Osteoblast (primary cell): ENCODE data around the gene CDH6. TPM values are rescaled to one million over a fixed set of nuclear protein-coding genes. Genes with fewer than 3 reads are reported as not detected.

Source experiments
- DNase-seq: peaks from one replicate; pipeline ENCODE4 v3.0.0; 2011; ENCODE audit warnings: low spot score, mixed read lengths; ENCODE audit not compliant: insufficient read length; ENCODE audit errors: missing footprints
- H2AFZ ChIP-seq: 2 replicates; pipeline ENCODE4 v1.6.0; 2011; ENCODE audit warnings: mild to moderate bottlenecking, low read length
- H3K27ac ChIP-seq: 2 replicates; pipeline ENCODE4 v1.5.1; 2011; ENCODE audit warnings: mild to moderate bottlenecking, low read depth, low read length, moderate library complexity
- H3K27me3 ChIP-seq: 2 replicates; pipeline ENCODE4 v1.6.0; 2012; ENCODE audit warnings: mild to moderate bottlenecking, control low read depth, inconsistent platforms, low read length, moderate library complexity; ENCODE audit not compliant: insufficient read depth
- H3K36me3 ChIP-seq: 2 replicates; pipeline ENCODE4 v1.5.1; 2011; ENCODE audit warnings: mild to moderate bottlenecking, low read length, control low read depth, moderate library complexity; ENCODE audit not compliant: insufficient read depth
- H3K4me1 ChIP-seq: 2 replicates; pipeline ENCODE4 v1.5.1; 2011; ENCODE audit warnings: mild to moderate bottlenecking, low read length, control low read depth, moderate library complexity; ENCODE audit not compliant: insufficient read depth
- H3K4me2 ChIP-seq: 2 replicates; pipeline ENCODE4 v1.6.0; 2011; ENCODE audit warnings: mild to moderate bottlenecking, low read length; ENCODE audit not compliant: insufficient read depth
- H3K4me3 ChIP-seq: fragments of 200-600 bp; sonication (generic); 3 replicates; pipeline ENCODE4 v1.5.1; 2012; ENCODE audit warnings: mild to moderate bottlenecking, low read length, inconsistent platforms; ENCODE audit not compliant: insufficient read depth
- H3K79me2 ChIP-seq: 2 replicates; pipeline ENCODE4 v1.6.0; 2012; ENCODE audit warnings: mild to moderate bottlenecking, low read length, control low read depth, inconsistent platforms; ENCODE audit not compliant: insufficient read depth
- H3K9me3 ChIP-seq: 2 replicates; pipeline ENCODE4 v1.5.1; 2011; ENCODE audit warnings: low read depth, low read length, control low read depth
- H4K20me1 ChIP-seq: 2 replicates; pipeline ENCODE4 v1.6.0; 2012; ENCODE audit warnings: mild to moderate bottlenecking, low read length, control low read depth; ENCODE audit not compliant: insufficient read depth
- total RNA-seq: library from RNA; depleted of rRNA; stranded (reverse); fragments of >200 nt; gene quantifications from 2 replicates; pipeline ENCODE4 v1.2.3, GENCODE V29; 2012
- TF ChIP-seq, protein P1 (sequence below): IDR thresholded peaks from 2 replicates; pipeline ENCODE4 v1.5.1; 2011; ENCODE audit warnings: mild to moderate bottlenecking, low read depth, low read length, moderate library complexity; ENCODE audit errors: extremely low read depth

CDH6 gene
- total RNA-seq, 1 donor = 16.3 TPM

DNA sequence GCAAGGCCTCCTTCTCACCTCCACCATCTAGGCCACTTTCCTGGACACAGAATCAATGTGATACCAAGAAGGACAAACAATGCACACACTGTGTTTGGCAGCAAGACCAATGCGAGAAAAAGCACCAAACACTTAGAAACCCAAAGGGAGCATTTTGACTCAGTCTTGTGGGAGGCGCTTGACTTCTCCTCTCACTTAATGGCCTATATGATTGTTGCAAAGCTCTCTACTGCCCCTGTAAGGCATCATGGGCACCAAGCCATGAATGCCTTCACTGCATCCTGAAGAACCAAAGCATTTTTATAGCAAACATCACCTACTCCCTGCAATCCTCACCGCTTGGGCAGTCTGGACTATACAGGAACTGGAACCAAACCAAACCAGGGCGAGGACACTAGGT is 57.5 kb downstream of the CDH6 start:
- TF ChIP-seq, protein P1, sequence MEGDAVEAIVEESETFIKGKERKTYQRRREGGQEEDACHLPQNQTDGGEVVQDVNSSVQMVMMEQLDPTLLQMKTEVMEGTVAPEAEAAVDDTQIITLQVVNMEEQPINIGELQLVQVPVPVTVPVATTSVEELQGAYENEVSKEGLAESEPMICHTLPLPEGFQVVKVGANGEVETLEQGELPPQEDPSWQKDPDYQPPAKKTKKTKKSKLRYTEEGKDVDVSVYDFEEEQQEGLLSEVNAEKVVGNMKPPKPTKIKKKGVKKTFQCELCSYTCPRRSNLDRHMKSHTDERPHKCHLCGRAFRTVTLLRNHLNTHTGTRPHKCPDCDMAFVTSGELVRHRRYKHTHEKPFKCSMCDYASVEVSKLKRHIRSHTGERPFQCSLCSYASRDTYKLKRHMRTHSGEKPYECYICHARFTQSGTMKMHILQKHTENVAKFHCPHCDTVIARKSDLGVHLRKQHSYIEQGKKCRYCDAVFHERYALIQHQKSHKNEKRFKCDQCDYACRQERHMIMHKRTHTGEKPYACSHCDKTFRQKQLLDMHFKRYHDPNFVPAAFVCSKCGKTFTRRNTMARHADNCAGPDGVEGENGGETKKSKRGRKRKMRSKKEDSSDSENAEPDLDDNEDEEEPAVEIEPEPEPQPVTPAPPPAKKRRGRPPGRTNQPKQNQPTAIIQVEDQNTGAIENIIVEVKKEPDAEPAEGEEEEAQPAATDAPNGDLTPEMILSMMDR = no peak
- Histone ChIP-seq H3K36me3 (no peaks in the 10 kb centered on the region), H3K4me2 (no peak overlapping the region), H3K4me3 (no peak overlapping the region), H3K4me1 (no peaks in the 10 kb centered on the region), H3K27me3 (no peaks in the 10 kb centered on the region), H3K79me2 (no peaks in the 10 kb centered on the region), H4K20me1 (no peaks in the 10 kb centered on the region), H3K9me3 (peaks cover 2% of the 10 kb centered on the region), H2AFZ (no peak overlapping the region), H3K27ac (no peak overlapping the region)
- no peak for DNase-seq

DNA sequence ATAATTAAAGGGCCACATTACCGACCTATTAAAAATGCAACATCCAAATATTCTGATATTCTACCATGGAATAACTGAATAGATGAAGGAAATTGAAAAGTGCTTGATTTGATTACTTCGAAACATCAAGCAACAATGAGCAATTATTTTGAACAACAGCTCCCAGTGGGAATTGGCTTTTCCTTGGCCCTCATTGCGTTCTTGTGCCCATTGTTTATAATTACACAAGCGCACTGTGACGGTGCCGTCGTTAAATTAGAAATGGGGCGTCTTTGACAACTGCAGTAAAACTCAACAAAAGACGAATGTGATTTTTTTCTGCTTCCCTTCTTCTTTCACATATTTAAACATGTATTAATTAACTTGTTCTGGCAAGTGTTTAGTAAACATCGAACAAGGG is 61.6 kb downstream of the CDH6 start:
- Histone ChIP-seq H3K79me2 (no peaks in the 10 kb centered on the region), H3K27ac (no peak overlapping the region), H3K9me3 (peaks cover 2% of the 10 kb centered on the region), H3K27me3 (no peaks in the 10 kb centered on the region), H2AFZ (no peak overlapping the region), H3K36me3 (no peaks in the 10 kb centered on the region), H3K4me1 (no peaks in the 10 kb centered on the region), H3K4me3 (no peak overlapping the region), H4K20me1 (no peaks in the 10 kb centered on the region), H3K4me2 (no peak overlapping the region)
- TF ChIP-seq, protein P1 = no peak
- DNase-seq = no peak

DNA sequence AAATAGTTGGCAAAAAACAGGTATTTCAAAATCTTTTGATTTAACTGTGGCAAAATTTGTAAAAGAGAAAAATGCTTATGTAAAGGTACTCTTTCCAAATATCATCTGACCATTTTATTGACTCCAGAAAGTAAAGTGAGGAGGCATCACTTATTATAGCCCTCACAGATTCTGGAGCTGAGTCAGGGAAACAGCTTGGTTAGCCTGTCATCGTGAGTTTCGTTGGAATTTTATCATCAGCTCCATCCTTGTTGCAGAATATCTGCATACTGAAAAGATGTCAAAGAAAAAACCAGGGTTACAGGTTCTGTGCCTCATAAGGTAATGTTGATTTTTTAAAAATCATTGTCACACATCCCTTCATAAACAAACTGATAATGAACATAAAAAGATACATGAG is 74.8 kb downstream of the CDH6 start:
- no peak for DNase-seq
- Histone ChIP-seq H3K27me3 (peaks cover 10% of the 10 kb centered on the region), H3K79me2 (no peaks in the 10 kb centered on the region), H2AFZ (no peak overlapping the region), H3K4me2 (peak overlapping the region; percentile 54), H3K4me1 (peaks cover 2% of the 10 kb centered on the region), H3K4me3 (no peak overlapping the region), H3K36me3 (no peaks in the 10 kb centered on the region), H4K20me1 (no peaks in the 10 kb centered on the region), H3K9me3 (no peaks in the 10 kb centered on the region), H3K27ac (no peak overlapping the region)
- TF ChIP-seq, protein P1 = no peak

DNA sequence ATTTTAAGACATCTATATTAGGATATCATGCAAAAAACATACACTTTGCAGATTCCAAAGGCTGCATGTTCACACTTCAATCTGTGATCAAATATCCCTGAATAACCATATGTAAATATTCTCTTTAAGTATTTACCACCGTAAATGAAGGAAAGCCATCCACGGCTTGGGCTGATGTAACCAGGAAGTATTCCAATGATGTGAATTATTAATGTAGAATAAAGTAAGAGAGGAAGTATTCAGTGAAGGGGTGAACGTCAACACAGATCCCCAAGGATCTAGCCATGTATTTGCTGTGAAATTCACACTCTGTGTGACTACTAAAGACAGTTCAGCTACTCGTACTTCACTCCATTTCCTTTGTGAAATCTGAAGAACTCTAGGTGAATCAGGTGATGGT is 75.2 kb downstream of the CDH6 start:
- H3K4me2 ChIP-seq = peak overlapping the region; percentile 54
- H3K9me3 ChIP-seq = no peaks in the 10 kb centered on the region
- H3K79me2 ChIP-seq = no peaks in the 10 kb centered on the region
- H2AFZ ChIP-seq = peak overlapping the region; percentile 70
- no peak for DNase-seq
- H3K4me1 ChIP-seq = peaks cover 6% of the 10 kb centered on the region
- H3K4me3 ChIP-seq = no peak overlapping the region
- H4K20me1 ChIP-seq = no peaks in the 10 kb centered on the region
- peaks cover 10% of the 10 kb centered on the region for H3K27me3 ChIP-seq
- TF ChIP-seq, protein P1 = no peak
- H3K36me3 ChIP-seq = no peaks in the 10 kb centered on the region
- H3K27ac ChIP-seq = no peak overlapping the region
